MCF 10A (cell line): ENCODE measurements around the gene RUVBL2. TPM values are rescaled to one million over a fixed set of nuclear protein-coding genes. Genes with fewer than 3 reads are reported as not detected.
A peak's percentile ranks its signal among the peaks of the same experiment; 100 is the strongest.

Source experiments
- BruUV-seq: library from RNA; stranded (reverse); fragments of 400-500 nt; replicated peaks from 2 replicates; lab custom pipeline; 2021; lab: Mats Ljungman, UMichigan
- CTCF ChIA-PET: fragments of 300-600 bp; sonication (Branson Sonifier 250); formaldehyde crosslinking; extraction: SDS; loops from one replicate; lab custom pipeline; 2021; ENCODE audit warnings: antibody characterized with exemption, inconsistent platforms; lab: Yijun Ruan, JAX
- POLR2A ChIA-PET: fragments of 300-600, 350-650 bp; sonication (Branson Sonifier 250); formaldehyde crosslinking; extraction: SDS; loops from one replicate; lab custom pipeline; 2020; ENCODE audit warnings: antibody characterized with exemption, inconsistent platforms; lab: Yijun Ruan, JAX
- DNase-seq: peaks from one replicate; pipeline ENCODE4 v3.0.0-alpha.2; 2018; ENCODE audit not compliant: unreplicated experiment
- H3K27ac Mint-ChIP-seq: one replicate; pipeline ENCODE4 v1.8.0; 2022; ENCODE audit warnings: mild to moderate bottlenecking, low read depth, mixed read lengths; ENCODE audit not compliant: unreplicated experiment
- H3K27me3 Mint-ChIP-seq: one replicate; pipeline ENCODE4 v1.8.0; 2022; ENCODE audit warnings: mixed read lengths; ENCODE audit not compliant: insufficient read depth, unreplicated experiment
- H3K36me3 Mint-ChIP-seq: one replicate; pipeline ENCODE4 v1.8.0; 2022; ENCODE audit warnings: mild to moderate bottlenecking, moderate library complexity, mixed read lengths; ENCODE audit not compliant: insufficient read depth, unreplicated experiment
- H3K4me1 Mint-ChIP-seq: one replicate; pipeline ENCODE4 v1.8.0; 2022; ENCODE audit warnings: mixed read lengths; ENCODE audit not compliant: insufficient read depth, unreplicated experiment
- H3K4me3 Mint-ChIP-seq: one replicate; pipeline ENCODE4 v1.8.0; 2022; ENCODE audit warnings: mild to moderate bottlenecking, moderate library complexity, mixed read lengths; ENCODE audit not compliant: unreplicated experiment
- H3K9me3 Mint-ChIP-seq: one replicate; pipeline ENCODE4 v1.8.0; 2022; ENCODE audit warnings: mixed read lengths; ENCODE audit not compliant: unreplicated experiment
- CTCF ChIP-seq: fragments of 200-600 bp; IDR thresholded peaks from one replicate; pipeline ENCODE4 v1.8.0; 2022; ENCODE audit warnings: antibody characterized with exemption, mild to moderate bottlenecking; ENCODE audit not compliant: unreplicated experiment
- intact Hi-C: fragments of 100-400 bp; cut with micrococcal nuclease; formaldehyde crosslinking; loops from 2 replicates; pipeline ENCODE4 v1.14.1; 2022
- total RNA-seq: library from RNA; stranded (reverse); gene quantifications from 2 replicates; pipeline ENCODE4 v1.2.3, GENCODE V29; 2022

The RUVBL2 gene
- total RNA-seq, 1 experiment from 2014 or later = 156 TPM

- no peaks in the 10 kb centered on the region for H3K27me3 Mint-ChIP-seq
- H3K36me3 Mint-ChIP-seq = peaks cover 71% of the 10 kb centered on the region
- CTCF ChIA-PET = interaction anchor here (0.5 to 2.0 kb wide), 6 partner anchors 11 to 175 kb away, joined by 3 to 13 read pairs (median 3); partner anchors contain the start of gene RUVBL2
Observed at GRCh38 chr19:48965806-48966540, 27.7 kb upstream of the RUVBL2 start.

GRCh38 chr19:48966541-48967345 is 26.9 kb upstream of the RUVBL2 start:
- intact Hi-C loops = no loop called here
- BruUV-seq = no TSS peak
- ChIA-PET POLR2A (interaction anchor here (0.6 to 5.3 kb wide), 12 partner anchors 11 to 641 kb away, joined by 3 to 98 read pairs (median 8); partner anchors contain the start of genes BAX, DHDH, EMP3 and GYS1), CTCF (interaction anchor here (0.5 to 2.0 kb wide), 6 partner anchors 10 to 176 kb away, joined by 3 to 13 read pairs (median 4); partner anchors contain the start of gene RUVBL2)
- peak overlapping the region; percentile 96 for H3K27ac Mint-ChIP-seq
- no peak for TF ChIP-seq CTCF
- peak overlapping the region; percentile 97 for H3K4me3 Mint-ChIP-seq
- peaks cover 64% of the 10 kb centered on the region for H3K36me3 Mint-ChIP-seq
- peaks cover 35% of the 10 kb centered on the region for H3K4me1 Mint-ChIP-seq
- no peak for DNase-seq
- no peaks in the 10 kb centered on the region for H3K9me3 Mint-ChIP-seq
- no peaks in the 10 kb centered on the region for H3K27me3 Mint-ChIP-seq

More at GRCh38 chr19:48965806-48966540, 27.7 kb upstream of the RUVBL2 start:
- DNase-seq = peak; percentile 93
- no peak for TF ChIP-seq CTCF
- TSS peak; percentile 82 for BruUV-seq
- H3K4me3 Mint-ChIP-seq = peak overlapping the region; percentile 97
- H3K27ac Mint-ChIP-seq = peak overlapping the region; percentile 96
- peaks cover 35% of the 10 kb centered on the region for H3K4me1 Mint-ChIP-seq
- POLR2A ChIA-PET = interaction anchor here (0.6 to 5.3 kb wide), 19 partner anchors 9 to 640 kb away, joined by 3 to 98 read pairs (median 4); partner anchors contain the start of genes BAX, DHDH, EMP3 and GYS1
- intact Hi-C loops = loop anchor here (2.0 kb wide), 1 partner anchor 91 kb away; no protein-coding TSS in a partner anchor
- H3K9me3 Mint-ChIP-seq = no peaks in the 10 kb centered on the region

GRCh38 chr19:48967346-48968178 is 26.1 kb upstream of the RUVBL2 start:
- intact Hi-C loops = no loop called here
- peak overlapping the region; percentile 97 for H3K4me3 Mint-ChIP-seq
- peak; percentile 24 for DNase-seq
- TF ChIP-seq CTCF = no peak
- H3K4me1 Mint-ChIP-seq = peaks cover 30% of the 10 kb centered on the region
- BruUV-seq = no TSS peak
- H3K9me3 Mint-ChIP-seq = no peaks in the 10 kb centered on the region
- peaks cover 65% of the 10 kb centered on the region for H3K36me3 Mint-ChIP-seq
- CTCF ChIA-PET = interaction anchor here (0.5 to 2.0 kb wide), 6 partner anchors 9 to 172 kb away, joined by 3 to 13 read pairs (median 4); partner anchors contain the start of genes GYS1 and RUVBL2
- peak overlapping the region; percentile 78 for H3K27ac Mint-ChIP-seq
- POLR2A ChIA-PET = interaction anchor here (0.6 to 5.3 kb wide), 5 partner anchors 10 to 93 kb away, joined by 5 to 98 read pairs (median 47); partner anchors contain the start of genes BAX, GYS1 and RUVBL2
- H3K27me3 Mint-ChIP-seq = no peaks in the 10 kb centered on the region
